GM21717 (cell line): ENCODE results near the gene RUFY1.
A peak's percentile ranks its signal among the peaks of the same experiment; 100 is the strongest.
"Not testable (repeated sequence)": the region's sequence is repeated elsewhere in the genome, so short reads cannot be mapped to it uniquely, and the experiment has no call there.

Source experiments
- ATAC-seq: cut with Tn5 transposase; IDR thresholded peaks from one replicate; pipeline ENCODE4 v1.9.1; 2021; ENCODE audit warnings: mild to moderate bottlenecking, moderate library complexity; ENCODE audit not compliant: unreplicated experiment

The RUFY1 gene

GRCh38 chr5:179620293-179620692, 69.9 kb downstream of the RUFY1 start:
- ATAC-seq = no peak

- ATAC-seq = no peak
Measured at GRCh38 chr5:179620703-179621350, 70.5 kb downstream of the RUFY1 start.

- ATAC-seq = no peak
Measured at GRCh38 chr5:179621551-179622214, 71.3 kb downstream of the RUFY1 start.

- ATAC-seq = peak; percentile 60
Measured at GRCh38 chr5:179623003-179623905, 72.9 kb downstream of the RUFY1 start, which contains the start of gene HNRNPH1. Gene HNRNPH1 (minus strand): TSS chr5:179623671. CDS start chr5:179623133, 538 bp downstream.

GRCh38 chr5:179623906-179624741, 73.8 kb downstream of the RUFY1 start:
- ATAC-seq = peak; percentile 3

- no peak for ATAC-seq
Measured at GRCh38 chr5:179624841-179625271, 74.5 kb downstream of the RUFY1 start.

- ATAC-seq = peak; percentile 62
Measured at GRCh38 chr5:179633501-179634369, 83.4 kb downstream of the RUFY1 start.

GRCh38 chr5:179634370-179635172, 84.2 kb downstream of the RUFY1 start:
- ATAC-seq = peak; percentile 89

- not testable (repeated sequence) for ATAC-seq
Measured at GRCh38 chr5:179639296-179639695, 88.9 kb downstream of the RUFY1 start.

- not testable (repeated sequence) for ATAC-seq
Measured at GRCh38 chr5:179641745-179642144, 91.4 kb downstream of the RUFY1 start.

- not testable (repeated sequence) for ATAC-seq
Measured at GRCh38 chr5:179642626-179643025, 92.3 kb downstream of the RUFY1 start.

- ATAC-seq = not testable (repeated sequence)
Measured at GRCh38 chr5:179643141-179643920, 93.0 kb downstream of the RUFY1 start.

GRCh38 chr5:179644766-179645165, 94.4 kb downstream of the RUFY1 start:
- ATAC-seq = not testable (repeated sequence)

- ATAC-seq = no peak
Measured at GRCh38 chr5:179648410-179648809, 98.1 kb downstream of the RUFY1 start.

- not testable (repeated sequence) for ATAC-seq
Measured at GRCh38 chr5:179649166-179649703, 98.9 kb downstream of the RUFY1 start.

GRCh38 chr5:179650245-179650644, 99.9 kb downstream of the RUFY1 start:
- not testable (repeated sequence) for ATAC-seq

- not testable (repeated sequence) for ATAC-seq
Measured at GRCh38 chr5:179653135-179653534, 102.8 kb downstream of the RUFY1 start.
